T-helper 1 cell (primary cell): ENCODE measurements around the gene CDKN1A.

Experiments used
- DNase-seq, 5 donors: peaks; one replicate each; pipeline ENCODE4 v3.0.0-alpha.2; 2012 to 2020

CDKN1A gene

DNA sequence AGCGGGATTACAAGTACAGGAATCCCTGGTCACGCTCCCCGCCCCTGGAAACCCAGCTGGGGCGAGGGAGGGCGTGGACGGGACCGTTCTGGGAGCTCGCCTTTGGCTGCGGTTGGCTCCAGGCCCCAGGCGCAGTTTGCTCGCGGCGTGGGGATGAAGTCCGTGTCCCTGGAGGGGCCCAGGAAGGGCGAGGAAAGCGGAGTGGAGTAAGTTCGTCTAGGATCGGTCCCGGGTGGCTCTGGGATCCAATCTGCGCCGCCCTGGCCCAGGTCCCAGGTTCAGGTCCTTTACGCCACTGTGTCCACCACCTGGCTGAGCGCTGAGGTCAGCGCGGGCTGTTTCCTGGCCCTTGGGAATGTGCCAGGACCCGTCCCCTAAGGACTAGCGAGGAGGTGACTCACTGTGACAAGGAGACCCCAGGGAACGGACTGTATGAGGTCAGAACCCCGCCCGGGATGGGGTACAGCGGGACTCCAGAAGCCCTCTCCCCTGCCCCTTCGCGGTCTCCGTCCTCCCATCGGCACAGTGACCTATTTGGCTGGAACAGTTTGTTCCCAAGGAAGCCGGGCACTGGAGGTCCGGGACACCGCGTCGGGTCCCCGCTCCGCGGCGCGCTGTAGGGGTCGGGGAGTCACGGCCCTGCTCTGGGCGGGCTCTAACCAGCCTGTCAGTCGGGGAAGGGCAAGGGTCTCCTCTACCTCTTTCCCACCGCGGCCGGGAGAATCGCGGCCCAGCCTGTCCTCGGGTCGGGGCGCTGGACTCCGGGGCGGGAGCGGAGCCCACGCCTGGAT, 724 bp downstream of the CDKN1A start:
- peak in 4 of 5 donors; percentile 24 to 43 (median 30) for DNase-seq

DNA sequence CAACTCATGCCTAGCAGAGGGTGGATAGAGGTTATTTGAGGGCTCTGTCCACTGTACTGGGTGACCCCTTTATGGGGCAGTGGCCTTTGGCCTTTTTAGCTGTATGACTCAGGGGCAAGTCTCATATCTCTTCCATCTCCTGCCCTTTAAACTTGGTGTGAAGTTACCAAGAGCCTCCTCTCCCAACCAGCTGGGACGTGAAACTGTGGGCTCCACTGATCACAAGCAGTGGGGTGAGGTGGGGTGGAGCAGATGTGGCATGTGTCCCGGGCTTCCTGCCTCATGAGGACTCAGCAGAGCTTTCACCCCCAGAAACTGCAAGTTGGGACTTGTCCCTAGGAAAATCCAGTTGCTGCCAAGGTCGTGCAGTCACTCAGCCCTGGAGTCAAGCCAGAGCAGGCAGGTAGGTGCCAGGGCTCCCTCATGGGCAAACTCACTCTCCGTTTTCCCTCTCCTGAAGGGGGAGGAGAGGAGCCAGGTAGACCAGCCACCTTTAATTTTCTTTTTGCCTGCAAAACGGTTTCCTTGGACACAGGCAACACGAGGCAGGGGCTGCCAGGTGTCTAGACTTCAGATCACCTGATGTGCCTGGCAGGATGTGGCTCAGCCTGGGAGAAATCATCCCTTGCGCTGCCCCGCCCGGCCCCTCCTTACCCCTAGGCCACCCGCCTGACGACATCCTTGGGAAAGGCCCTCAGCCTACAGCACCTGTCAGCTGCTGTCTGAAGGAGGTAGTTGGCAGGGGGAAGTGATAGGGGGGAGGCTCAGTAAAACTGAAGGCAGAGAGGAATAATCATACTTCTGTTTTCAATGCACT, 4.0 kb downstream of the CDKN1A start:
- DNase-seq = peak; percentile 63 to 88 (median 81)

DNA sequence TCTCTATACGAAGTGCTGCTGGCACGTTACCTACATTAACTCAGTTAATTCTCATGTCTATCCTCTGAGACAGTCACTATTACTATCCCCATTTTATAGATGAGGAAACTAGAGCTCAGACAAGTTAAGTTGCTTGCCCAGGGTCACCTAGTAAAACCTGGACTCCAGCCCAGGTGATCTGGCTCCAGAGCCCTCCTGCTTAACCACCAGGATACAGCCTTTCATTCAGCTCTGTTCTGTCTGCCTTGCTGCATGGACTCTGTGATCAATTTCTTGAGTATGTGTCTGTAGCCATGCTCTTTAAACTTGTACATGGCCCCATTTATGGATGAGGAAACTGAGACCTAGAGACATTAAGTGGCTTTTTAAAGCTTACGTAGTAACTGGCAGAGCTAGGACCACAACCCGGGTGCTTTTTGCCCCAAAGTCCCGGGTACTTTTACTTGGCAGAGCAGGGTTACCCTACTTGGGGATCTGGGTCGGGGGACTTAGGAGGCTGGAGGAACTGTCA, 4.7 kb downstream of the CDKN1A start:
- DNase-seq = no peak

DNA sequence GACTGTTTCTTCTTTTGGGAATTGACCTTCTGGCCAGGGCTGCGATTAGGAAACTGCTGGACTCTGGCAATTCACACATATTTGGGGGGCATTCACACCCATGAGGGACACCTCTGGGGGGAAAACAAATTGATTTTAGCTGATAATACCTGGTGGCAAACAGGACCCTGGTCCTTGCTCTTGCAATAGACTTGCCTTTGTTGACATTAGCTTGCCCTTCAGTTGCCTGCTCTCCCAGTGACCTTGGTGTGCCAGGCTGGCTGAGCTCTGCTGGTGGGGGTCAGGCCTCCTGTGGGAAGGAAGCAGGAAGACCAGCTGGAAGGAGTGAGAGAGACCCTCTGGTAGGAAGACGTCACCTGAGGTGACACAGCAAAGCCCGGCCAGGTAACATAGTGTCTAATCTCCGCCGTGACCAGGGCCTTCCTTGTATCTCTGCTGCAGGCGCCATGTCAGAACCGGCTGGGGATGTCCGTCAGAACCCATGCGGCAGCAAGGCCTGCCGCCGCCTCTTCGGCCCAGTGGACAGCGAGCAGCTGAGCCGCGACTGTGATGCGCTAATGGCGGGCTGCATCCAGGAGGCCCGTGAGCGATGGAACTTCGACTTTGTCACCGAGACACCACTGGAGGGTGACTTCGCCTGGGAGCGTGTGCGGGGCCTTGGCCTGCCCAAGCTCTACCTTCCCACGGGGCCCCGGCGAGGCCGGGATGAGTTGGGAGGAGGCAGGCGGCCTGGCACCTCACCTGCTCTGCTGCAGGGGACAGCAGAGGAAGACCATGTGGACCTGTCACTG, 5.3 kb downstream of the CDKN1A start:
- DNase-seq = no peak

DNA sequence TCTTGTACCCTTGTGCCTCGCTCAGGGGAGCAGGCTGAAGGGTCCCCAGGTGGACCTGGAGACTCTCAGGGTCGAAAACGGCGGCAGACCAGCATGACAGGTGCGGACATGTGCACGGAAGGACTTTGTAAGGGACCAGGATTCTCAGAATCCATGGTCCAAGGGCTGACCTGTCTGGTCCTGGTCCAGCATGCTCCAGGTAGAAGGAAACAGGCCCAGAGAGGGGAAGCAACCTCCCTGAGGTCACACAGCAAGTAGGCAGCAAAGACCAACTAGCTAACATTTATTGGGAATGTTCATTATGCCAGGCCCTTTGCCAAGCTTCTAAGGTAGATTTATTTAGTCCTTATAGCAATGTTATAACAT, 5.9 kb downstream of the CDKN1A start:
- no peak for DNase-seq

DNA sequence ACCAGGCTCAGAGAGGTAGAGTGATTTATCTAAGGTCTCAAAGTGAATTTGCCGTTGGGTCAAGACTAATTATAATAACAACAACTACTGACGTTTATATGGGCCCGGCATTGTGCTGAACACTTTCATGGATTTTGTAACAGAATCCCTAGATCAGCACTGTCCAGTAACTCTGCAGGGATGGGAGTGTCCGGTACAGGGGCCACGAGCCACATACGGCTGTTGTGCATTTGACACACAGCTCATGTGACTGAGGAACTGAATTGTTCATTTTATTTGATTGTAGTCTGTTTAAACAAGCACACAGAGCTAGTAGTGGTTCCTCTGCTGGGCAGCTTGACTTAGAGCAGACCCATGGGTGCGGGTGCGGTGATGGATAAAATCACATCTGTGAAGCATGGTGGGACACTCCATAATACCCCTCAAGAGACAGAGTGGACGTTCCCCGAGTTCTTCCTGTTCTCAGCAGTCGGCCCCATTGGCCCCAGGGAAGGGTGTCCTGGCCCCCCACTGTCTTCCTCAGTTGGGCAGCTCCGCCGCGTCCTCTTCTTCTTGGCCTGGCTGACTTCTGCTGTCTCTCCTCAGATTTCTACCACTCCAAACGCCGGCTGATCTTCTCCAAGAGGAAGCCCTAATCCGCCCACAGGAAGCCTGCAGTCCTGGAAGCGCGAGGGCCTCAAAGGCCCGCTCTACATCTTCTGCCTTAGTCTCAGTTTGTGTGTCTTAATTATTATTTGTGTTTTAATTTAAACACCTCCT, 6.8 kb downstream of the CDKN1A start:
- DNase-seq = no peak

DNA sequence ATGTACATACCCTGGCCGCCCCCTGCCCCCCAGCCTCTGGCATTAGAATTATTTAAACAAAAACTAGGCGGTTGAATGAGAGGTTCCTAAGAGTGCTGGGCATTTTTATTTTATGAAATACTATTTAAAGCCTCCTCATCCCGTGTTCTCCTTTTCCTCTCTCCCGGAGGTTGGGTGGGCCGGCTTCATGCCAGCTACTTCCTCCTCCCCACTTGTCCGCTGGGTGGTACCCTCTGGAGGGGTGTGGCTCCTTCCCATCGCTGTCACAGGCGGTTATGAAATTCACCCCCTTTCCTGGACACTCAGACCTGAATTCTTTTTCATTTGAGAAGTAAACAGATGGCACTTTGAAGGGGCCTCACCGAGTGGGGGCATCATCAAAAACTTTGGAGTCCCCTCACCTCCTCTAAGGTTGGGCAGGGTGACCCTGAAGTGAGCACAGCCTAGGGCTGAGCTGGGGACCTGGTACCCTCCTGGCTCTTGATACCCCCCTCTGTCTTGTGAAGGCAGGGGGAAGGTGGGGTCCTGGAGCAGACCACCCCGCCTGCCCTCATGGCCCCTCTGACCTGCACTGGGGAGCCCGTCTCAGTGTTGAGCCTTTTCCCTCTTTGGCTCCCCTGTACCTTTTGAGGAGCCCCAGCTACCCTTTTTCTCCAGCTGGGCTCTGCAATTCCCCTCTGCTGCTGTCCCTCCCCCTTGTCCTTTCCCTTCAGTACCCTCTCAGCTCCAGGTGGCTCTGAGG, 7.6 kb downstream of the CDKN1A start:
- no peak for DNase-seq

DNA sequence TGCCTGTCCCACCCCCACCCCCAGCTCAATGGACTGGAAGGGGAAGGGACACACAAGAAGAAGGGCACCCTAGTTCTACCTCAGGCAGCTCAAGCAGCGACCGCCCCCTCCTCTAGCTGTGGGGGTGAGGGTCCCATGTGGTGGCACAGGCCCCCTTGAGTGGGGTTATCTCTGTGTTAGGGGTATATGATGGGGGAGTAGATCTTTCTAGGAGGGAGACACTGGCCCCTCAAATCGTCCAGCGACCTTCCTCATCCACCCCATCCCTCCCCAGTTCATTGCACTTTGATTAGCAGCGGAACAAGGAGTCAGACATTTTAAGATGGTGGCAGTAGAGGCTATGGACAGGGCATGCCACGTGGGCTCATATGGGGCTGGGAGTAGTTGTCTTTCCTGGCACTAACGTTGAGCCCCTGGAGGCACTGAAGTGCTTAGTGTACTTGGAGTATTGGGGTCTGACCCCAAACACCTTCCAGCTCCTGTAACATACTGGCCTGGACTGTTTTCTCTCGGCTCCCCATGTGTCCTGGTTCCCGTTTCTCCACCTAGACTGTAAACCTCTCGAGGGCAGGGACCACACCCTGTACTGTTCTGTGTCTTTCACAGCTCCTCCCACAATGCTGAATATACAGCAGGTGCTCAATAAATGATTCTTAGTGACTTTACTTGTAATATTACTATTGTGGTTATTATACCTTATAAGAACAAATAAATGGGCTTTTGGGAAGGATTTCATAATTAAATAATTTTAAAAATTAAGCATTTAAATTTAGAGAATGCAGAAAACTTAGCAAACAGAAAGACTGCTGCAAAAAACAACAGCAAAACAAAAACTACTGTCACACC, 8.4 kb downstream of the CDKN1A start:
- no peak for DNase-seq

DNA sequence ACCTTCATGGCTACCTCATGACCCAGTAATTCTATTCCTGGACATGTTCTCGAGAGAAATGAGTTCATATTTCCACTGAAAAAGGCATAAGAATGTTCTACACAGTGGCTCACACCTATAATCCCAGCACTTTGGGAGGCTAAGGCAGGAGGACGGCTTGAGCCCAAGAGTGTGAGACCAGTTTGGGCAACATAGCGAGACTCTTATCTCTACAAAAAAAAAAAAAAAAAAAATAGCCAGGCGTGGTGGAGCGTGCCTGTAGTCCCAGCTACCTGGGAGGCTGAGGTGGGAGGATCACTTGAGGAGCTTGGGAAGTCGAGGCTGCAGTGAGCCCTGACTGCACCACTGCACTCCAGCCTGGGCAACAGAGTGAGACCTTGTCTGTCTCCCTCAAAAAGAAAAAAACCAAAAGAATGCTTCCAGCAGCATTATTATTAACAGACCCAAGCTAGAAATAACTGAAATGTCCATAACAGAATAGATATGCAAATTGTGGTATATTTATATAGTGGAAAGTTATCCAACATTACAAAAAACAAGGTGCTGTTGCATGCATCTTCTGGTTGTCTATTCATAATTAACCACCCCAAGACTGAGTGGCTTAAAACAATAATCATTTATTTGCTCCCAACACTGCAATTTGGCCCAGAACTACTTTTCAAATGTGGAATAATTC, 9.7 kb downstream of the CDKN1A start:
- no peak for DNase-seq

DNA sequence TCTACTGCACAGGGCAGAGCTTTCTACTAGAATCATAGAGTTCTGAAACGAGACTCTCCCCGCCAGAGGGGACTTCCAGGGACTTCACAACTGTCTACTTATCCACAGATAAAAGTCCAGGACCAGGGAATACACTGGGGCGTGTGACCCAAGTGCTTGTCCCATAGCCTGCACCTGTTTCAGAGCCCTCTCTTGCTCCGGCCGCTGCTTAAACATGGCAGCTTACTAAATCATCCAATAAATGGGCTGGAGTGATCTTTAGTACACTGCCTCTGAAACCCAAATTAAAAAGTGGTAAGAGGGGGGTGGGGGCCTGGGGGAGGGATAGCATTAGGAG, 10.2 kb downstream of the CDKN1A start:
- no peak for DNase-seq

DNA sequence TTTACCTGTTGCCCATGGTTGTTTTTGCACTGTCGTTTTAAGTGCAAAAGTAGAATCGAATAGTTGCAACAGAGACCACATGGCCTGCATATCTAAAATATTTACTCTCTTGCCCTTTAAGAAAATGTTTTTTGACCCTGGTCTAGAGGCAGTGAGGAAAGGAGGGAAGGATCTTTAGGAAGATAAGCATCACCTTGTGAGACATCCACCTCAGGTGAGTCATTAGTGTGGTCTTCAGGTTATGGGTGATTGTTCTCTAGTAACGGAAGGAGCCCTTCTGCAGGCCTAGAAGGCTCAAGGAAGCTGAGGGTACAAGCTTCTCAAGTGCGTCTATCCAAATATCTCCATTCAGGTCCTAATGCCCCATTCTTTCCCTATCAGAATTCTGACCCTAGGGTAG, 12.5 kb downstream of the CDKN1A start:
- no peak for DNase-seq

DNA sequence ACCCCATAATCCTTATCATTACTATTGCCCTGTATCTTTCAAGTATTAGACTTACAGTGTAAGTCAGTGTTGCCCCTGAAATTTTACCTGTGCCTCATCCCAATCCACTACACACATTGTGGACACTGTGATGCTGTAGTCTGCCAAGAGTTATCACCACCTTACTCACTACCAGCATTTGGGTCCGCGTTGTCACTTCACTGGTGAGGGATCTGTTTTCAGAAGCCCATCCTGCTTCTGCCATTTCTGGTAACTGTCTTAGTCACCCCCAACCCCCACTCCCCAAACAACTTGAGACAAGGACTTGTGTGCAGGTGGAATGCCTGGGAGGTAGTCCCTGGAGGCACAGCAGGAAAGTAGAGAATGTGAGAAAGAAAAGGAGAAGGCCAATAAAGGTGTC, 13.1 kb downstream of the CDKN1A start:
- DNase-seq = no peak

DNA sequence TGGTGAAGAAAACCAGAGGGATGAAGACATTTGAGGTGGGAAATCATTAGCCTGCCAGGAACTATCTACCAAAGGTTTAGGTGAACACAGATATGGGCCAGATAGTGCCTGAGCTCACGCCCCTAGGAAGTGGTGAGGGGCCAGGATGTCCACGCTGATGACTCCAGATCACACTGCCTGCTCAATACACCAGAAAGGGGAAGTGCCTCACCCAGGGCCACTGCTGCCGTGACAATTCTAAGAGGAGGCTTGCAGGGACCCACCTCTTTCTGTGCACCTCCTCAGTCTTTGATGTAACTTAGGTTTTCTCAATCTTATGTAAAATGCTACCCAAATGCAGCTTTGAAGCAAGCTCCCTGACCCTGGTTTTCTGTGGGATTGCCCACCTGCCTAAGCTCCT, 13.7 kb downstream of the CDKN1A start:
- DNase-seq = peak in 2 of 5 donors; percentile 17 to 79

DNA sequence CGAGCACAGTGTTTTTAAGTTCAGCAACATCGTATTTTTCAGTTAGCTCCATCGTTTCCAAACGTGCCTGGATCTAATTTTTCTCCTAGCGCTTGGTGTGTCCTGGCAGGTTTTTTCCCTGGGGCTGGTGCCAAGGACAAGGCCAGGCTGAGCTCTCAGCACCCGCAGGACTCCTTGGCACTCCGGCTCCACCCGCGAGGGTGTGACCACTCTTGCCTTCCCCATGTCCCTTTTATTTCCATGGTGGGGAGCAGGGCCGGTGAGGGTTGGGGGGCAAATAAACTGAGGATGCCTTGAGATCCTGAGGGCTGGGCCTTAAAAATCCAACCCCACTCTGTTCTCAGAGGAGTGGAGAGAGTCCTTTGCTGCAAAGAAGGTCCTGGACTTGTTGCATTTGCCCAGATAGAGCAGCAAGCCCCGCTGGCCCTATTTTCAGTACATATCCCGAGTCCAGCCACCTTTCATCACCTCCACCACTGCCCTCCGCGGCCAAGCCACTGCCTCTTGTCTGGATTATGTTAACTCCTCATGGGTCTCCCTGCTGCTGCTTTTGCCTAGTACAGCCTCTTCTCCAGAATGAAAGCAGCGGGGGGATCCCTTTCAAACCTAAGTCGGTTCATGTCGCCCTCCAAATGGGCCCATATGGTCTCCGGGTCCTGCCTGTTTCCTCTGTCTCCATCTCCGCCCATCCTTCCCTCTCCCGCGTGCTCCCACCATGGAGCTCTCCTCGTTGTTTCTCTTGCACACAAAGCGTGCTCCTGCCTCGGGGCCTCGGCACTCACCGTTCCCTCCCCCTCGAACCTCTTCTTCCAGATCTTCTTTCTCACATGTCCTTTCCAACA, 14.6 kb downstream of the CDKN1A start:
- no peak for DNase-seq

DNA sequence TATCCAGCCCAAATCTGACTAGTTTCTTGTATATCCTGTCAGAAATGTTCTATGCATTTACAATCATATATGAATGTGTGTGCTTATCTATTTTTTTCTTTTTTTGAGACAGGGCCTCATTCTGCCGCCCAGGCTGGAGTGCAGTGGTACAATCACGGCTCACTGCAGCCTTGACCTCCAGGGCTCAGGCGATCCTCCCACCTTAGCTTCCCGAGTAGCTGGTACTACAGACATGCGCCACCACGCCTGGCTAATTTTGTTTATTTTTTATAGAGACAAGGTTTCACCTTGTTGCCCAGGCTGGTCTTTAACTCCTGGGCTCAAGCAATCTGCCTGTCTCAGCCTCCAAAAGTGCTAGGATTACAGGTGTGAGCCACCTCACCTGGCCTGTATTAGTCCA, 16.1 kb downstream of the CDKN1A start:
- no peak for DNase-seq

DNA sequence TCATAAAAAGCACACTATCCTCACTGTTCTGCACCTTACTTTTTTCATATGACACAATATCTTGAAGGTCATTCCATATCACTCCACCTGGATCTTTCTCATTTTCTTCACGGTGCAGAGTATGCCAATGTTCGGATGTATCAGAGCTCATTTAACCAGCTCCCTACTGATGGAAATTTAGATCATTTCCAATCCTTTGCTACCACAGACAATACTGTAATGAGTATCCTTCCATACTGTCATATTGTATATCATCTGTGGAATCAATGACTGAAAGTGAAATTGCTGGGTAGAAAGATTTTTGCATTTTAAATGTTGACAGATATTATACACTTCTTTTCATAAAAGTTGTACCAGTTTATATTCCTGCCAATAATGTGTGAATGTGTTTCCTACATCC, 16.9 kb downstream of the CDKN1A start:
- peak in 1 of 5 donors; percentile 54 for DNase-seq

DNA sequence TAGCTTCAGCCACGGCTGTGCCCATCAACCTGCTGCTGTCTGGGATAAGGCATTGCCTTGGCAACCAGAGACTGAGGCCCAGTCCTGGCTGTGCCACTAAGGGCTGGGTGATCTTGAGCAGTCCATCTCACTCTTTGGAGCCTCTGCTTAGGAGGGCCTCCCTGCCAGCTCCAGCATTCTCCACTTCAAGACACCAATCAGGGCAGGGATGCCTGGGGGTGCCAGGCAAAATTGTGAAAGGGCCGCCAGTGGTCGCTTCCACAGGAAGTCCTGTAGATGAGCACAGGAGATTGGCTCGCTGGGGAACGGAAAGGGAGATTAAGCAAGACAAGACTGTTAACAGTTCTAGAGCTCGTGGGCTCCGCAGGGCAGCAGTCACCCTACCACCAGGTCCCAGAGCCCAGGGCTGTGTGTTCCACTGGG, 19.0 kb downstream of the CDKN1A start, which contains the start of gene RAB44:
Gene RAB44 (plus strand): TSS at position 346 of the 423 bp plus-strand sequence. CDS start 6,410 bp downstream, outside the sequence.
- DNase-seq = no peak

DNA sequence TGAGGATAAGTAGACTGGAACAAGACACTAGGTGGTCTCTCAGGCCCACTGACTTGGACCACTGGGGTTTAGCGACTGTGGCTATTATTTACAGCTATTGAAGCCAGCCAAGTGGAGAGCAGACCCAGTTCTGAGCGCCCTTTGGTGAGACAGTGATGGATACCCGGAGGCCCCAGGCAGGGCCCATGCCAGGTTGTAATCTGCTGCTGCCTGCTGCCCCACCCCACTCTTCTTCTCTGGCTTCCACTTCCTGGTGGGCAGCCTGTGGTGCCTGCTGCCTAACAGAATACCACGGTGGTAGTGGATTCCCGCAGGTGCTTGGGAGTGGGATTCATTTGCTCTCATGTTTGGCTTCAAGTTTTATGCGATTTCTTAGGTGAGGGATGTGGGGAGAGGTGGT, 19.7 kb downstream of the CDKN1A start:
- no peak for DNase-seq

DNA sequence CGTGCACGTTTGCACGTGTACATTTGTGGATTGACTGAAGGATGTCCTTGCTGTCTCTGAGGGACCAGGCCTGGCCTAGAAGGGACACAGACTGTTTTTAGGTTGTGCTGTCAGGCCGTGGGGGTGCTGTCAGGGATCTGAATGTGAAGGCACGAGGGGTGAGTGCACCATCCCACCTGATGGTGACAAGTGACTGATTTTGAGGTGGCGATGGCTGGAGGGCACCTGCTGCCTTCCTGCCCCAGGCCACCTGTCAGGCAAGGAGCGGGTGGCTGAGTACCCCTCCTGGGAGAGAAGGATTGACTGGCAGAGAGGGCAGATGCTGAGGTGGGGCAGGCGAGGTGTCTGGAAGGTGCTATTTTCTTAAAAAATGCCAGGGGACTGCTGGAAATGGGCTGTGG, 20.4 kb downstream of the CDKN1A start:
- no peak for DNase-seq
